NCI-H2107 (cell line): ENCODE data around the gene MN1.
"Not testable (repeated sequence)": the region's sequence is repeated elsewhere in the genome, so short reads cannot be mapped to it uniquely, and the experiment has no call there.

Experiments used
- DNase-seq: peaks from one replicate; lab custom pipeline; 2025; lab: John Stamatoyannopoulos, UW

The MN1 gene

DNA sequence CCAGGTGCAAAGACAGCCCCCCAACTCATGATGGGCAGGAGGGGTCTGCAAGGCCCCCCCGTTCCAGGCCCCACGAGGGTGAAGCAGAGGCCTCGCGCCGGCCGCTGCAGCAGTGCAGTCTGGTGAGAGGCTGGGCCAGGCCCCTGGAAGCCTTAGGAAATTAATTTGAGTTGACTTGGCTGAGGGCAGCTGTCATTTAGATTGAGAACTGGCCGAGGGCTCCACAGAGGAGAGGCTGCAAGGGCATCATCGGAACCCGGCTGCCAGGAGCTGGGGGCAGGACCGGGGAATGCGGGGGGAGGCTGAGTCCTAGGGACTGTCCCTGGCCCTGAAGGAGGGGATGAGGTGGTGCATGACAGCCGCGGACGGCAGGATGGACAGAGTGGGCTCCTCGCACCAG lies 39.9 kb downstream of the MN1 start:
- DNase-seq = no peak

DNA sequence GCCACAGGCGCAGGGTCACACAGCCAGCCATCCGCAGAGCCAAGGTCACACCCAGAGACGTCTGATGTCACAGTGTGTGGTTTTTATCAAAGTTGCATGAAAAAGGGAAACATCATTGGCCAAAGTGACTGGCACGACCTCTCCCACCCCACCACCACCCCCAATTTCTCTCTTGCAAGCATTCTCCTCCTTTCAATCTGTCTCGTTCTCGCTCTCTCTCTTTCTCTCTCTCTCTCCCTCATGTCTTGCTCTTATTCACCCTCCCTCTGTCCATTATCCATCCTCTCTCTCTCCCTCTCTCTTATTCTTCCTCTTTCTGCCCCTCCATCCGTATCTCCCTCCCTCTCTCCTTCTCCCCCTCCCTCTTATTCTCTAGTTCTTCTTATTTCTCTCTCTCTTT lies 40.6 kb downstream of the MN1 start:
- no peak for DNase-seq

DNA sequence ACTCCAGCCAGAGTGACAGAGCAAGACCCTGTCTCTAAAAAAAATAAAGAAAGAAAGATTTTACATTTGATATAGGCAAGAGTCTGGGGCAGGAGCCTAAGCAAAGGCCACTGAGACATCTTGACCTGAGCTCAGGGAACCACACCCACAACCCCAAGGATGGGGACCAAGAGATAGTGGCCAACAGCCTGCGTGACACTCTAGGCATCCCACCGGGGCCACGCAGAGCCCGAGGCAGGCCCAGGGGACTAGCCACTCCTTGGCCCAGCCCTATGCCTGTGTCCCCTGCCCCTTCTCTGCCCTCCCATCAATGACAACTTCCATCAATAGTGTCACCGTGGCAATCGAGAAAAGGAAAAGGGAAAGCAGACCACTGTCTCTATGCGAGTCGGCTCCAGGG lies 41.1 kb downstream of the MN1 start:
- DNase-seq = no peak

DNA sequence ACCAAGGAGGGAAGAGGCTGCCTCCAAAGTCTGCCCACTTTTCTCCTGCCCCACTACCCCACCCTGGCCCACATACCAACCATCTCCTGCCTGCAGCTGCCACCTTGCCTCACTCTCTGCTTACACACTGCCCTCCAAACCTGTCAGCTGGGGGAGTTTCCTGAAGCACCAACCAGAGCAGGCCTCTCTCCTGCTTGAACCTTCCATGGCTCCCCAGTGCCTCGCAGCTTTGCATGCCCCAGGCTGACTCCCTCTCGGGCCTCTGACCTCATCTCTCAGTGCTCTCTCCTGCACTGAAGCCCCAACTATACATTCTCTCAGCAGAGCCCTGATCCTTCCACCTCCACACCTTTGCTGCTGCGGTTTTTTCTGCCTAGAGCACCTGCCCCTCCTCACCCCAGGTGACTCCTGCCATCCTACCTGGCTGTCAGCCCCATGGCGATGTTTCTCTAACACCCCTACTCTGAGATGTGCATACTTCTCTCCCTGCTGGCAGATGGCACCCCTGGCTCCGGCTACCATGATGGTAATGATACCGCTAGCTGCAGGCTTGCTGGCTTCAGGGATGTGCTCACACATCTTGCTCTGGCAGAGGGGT lies 43.5 kb downstream of the MN1 start:
- DNase-seq = no peak

DNA sequence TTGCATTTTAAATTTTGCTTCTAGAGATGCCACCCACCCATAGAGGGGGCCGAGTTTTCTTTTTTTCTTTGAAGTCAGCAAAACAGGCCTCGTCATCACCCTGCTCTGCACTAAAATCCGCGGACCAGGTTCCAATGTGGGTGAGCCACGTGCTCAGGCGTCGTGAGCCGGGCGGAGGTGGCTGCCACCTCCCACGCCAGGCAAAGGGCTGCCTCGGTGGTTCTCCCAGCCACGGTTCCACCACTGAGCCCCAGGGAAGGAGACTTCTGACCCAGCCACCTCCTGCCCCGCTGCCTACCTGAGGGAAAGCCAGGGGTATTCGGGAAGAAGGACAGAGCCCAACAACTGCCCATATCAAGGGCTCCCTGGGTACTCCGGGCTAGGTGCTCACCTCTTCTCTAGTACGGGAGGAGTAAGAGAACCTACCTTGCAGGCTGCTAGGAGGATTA lies 45.3 kb downstream of the MN1 start:
- no peak for DNase-seq

DNA sequence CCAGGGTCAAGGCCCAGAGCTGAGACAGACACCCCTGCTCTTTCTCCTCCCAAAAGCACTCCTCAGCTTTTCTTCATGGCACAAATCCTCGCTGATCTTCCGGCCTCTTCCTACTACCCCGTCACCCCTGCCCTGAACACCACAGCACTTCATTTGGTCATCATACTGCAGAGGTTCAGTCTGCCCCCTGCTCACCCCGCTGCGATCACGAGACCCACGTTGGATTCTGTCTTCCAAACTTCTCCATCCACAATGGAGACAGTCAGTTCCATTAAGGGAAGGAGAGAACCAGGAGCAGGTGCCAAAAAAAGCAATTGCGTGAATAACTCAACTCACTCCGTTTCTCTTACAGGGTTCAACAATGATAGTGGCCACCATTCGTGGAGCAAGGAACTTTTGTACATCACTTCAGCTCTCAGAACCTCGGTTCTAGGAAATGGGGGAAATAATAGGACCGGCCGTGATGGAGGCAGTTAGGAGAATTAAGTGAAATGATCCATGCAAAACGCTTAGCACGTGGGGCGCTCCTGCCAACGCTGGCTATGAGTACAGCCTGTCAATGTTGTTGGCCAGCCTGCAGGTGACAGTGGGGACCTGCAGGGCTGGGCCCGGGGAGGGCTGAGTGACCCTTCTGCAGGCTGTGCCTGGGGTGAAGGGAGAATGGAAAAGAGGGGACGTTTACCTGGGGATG lies 45.9 kb downstream of the MN1 start:
- DNase-seq = no peak

DNA sequence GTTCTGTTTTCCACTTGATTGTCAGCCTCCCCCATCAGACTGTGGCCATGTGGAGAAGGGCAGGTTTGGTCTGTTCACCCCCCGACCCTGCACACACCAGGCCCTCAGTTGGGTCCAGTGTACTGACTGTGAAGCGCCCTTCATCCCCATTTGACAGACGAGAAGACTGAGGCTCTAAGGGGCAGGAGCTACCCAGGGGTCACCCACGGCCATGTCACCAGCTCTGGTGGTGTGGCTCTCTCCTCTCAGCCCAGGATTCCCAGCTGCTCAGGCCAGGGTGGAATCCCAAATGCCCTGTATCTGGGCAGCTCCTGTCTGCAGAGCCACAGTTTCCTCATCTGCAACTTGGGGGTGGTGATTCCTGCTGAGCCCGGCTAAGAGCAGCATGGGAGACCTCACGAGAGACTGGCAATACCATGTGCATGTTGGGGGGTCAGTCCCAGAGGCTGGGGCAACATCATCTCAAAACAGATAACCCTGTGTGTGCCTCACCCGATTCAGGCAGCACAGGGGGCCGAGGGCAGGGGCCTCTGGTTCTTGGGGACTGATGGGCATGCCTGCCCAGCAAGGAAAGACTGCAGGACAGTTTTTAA lies 46.6 kb downstream of the MN1 start:
- DNase-seq = no peak

DNA sequence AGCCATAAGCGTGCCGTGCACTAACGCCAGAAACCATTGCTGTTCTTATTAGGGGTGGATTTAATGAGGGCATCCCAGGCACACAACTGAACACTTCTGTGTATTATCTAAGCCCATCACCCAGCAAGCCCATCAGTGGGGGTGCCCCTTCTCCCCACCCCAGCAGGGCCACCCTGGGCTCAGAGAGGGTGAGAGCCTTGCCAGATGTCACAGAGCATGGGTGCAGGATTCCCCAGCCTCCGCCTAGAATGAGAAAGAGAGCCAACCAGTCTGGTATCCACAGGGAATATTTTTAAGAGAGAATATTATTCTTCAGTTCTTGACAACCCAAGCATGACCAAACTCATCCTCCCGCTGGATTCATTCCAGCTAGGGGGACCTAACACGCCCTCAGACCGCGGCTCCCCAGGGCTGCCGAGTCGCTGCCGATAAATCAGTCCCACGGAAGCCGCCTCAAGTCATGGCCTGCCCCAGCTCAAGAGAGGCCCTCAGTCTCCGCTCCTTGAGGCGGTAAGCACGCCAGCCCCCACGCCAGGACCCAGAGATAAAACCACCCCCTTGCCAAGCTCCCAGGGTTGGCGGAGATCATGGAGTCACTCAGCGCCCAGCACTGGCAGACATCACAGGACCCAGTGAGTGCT lies 47.2 kb downstream of the MN1 start:
- DNase-seq = no peak

DNA sequence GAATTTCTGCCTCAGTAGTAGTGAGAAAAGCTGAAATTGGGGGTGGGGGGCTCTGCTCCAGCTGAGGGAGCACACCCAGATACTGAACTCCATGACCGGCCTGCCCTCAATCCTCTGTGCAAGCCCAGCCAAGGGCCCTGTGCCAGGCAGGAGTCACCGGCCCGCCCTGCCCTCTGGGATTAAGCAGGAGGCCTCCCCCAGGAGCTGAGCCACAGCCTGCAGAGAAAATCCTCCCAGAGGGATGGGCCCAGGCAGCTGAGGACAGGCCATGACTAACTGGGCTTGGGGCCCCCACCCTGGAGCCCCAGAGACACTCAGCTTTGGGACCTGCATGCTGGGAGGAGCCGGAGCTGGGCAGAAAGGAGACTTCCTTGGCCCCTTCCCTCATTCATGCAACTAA lies 48.8 kb downstream of the MN1 start:
- DNase-seq = no peak

DNA sequence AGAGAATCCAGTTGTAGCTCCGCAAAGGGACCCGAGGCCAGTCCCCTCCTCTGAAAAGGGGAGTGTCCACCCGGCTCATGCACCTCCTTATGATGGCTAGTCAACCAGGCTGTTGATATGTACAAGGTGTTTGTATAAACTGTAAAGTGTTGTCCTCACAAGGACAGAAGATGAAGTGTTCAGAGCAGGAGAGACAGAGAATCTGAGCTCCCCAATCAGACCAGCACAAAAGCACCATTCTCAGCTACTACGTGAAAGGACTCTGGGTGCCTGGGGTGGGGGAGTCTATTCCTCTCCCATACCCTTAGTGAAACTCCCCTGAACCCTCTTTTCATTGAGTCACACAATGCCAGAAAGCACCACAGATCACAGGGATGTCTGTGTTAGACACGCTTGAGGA lies 49.4 kb downstream of the MN1 start:
- no peak for DNase-seq

DNA sequence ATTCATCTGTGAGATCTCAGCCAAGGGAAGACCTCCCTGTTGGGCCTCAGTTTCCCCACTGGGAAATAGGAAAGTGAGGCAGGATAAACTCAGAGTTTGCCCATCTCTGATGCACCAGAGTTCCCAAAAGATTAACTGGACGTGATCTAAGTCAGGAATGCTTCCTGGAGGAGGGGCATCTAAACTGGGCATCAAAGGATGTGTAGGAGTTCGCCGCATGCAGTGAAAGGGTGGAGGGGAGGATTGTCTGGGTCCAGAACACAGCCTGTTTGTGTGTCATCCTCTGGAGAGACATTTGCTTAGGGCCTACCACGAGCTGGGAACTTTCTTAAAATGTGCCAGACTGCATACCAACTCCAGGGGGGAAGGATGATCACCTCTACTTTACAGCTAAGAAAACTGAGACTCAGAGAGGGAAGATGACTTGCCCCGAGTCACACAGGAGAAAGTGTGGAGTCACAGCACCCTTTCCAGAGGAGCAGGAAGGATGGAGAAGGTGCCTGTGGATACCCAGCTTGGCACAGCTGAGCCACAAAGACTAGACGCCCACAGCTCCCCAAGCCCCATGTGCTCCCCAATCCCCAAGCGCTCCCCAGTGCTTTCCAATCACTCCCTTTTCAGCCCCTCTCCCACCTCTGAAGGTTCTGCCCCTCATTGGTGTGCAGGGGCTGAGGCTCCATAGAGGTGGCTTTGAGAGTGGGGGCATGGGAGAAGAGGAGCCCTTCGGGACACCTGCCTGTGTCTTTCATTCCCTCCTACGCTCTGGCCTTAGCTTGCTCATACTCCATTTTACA lies 50.1 kb downstream of the MN1 start:
- DNase-seq = no peak

DNA sequence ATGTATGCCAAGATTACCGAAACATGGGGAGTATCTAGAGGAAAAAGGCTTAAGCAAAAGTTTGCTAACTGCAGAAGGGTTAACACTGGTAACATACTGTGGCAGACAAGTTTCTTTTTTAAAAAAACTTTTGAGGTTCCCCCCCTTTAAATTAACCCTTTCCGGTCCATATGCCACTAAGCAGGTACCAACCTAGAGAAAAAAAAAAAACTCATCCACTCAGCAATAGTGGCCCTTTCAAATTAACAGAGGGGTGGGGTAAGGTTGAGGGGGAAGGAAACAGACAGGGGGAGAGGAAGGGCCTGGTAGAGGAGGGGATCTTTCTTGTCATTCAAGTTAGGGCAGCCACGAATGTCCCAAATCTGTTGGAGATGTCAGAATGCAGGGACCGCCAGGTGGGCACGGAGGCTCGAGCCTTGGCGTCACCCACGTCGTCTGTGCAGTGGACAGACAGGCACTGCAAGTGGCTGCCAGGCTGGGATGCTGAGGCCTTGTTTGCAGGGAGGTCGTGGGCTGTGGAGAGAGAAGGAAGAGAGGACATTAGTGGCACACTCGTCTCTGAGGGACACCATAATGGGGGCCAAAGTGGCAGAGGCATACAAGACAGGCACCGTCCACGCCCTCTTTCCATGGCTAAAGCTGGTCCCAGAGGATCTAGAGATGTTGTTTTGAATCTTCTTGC lies 50.8 kb downstream of the MN1 start:
- DNase-seq = no peak

DNA sequence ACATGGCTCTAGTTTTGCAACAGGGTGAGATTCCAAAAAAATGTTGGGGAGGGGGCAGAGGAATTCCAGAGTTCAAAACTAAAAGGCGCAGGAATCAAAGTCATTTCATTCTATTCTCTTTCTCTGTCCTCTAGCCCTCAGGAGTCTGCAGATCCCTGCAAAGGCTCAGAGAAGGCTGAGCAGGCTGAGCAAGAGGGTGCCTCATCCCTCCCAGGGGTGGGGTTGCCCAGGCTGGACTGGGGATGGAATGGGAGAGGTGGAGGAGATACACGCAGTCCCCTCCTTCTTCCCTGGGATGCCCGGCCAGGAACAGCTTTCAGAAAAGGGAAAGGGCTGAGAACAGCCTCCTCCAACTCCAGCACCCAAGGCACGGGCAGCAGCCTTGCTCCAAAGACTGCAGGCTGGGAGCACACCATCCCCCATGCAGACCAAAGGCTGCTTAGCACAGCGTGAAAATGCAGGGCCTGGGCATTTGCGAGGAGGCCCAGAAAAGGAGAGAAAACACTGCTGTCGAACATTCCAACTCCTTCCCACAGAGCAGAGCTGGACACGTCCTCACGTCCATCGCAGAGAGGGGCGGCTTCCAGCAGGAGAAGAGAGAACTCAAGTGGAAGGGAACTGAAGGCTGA lies 51.8 kb downstream of the MN1 start:
- DNase-seq = no peak

DNA sequence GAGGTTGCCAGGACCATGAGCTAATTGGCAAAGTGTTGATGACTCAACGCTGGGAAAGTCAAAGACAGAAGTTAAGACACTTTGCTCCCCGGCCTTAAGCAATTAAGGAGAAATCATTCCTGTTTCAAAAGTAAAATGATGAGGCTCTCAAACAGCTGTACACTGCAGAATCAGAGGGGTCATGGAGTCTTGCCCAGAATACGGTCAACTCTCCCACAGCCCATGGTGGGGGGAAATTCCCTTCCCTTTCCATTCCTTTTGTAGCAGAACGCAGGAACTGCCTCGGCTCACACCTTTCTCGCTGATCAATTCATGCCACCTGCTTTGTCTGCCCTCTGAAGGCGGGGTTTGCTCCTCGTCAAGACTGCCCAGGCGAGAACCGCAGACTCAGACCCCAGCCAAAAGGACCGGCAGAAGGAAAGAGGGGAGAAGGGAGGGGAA lies 52.8 kb downstream of the MN1 start:
- no peak for DNase-seq

DNA sequence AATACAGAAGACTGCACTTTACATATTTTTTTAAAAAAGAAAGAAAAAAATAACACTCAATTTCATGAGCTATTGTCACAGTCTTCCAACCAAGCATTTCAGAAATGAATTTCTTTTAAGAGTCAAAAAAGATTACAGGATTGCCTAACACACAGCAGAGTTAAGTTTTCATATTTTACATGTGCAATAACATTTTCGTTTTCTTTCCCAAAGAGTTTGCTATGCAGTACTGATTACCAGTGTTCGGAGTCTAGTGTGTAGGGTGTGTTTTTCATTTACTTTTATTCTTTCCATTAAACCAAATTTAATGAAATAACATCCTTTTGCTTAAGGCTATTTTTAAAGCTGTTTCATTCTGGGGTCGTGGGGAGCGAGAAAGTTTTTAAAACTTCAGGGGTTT lies 53.2 kb downstream of the MN1 start:
- no peak for DNase-seq

DNA sequence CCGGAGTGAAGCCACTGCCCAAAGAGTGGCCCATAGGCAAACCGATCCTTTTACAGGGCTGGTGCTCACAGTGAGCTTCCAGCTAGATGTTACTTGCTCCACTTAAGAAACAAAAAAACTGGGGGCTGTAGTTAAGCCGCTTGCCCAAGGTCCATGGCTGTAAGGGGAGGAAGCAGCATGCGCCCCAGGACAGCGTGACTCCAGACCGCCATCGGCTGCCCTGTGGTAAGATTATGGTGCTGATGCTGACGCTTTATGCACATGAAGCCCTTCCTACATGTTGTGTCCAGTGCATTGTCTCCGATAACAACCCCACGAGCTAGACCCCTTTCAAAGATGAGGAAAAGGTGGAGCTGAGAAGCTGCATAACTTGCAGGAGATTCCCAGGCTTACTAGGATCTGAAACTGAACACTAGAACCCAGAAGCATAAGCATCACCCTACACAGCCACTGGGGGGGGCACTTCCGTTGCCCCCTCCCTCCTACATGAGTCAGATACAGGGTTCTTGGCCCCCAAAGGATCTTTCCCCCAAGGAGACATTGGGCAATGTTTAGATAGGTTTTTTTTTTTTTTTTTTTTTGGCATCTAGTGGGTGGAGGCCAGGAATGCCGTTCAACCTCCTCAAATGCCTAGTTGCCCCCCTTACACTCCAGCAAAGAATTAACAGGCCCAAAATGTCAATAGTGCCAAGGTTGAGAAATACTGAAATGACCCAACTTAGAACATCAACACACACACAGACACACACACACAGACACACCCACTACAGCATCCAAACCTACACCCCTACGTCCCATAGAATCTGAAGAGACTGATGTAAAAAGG lies 53.9 kb downstream of the MN1 start:
- DNase-seq = no peak

DNA sequence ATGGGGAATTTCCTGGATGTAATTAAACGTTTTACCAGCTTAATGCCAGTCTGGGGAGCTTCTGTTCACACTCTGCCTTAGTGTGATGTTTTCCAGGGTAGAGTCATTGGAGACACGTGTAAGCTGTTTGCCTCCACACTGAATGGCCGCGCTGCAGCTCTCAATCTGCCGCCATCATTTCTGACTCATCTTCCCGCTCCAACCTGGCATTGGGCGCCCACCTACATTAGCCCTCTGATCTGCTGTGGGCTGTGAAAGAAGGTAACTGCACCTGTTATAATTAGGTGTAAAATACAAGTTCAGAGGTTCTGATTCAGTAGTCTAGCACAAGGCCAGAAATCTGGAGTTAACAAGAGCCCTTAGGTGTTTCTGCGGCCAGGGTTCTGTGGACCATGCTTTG lies 54.6 kb downstream of the MN1 start:
- no peak for DNase-seq

DNA sequence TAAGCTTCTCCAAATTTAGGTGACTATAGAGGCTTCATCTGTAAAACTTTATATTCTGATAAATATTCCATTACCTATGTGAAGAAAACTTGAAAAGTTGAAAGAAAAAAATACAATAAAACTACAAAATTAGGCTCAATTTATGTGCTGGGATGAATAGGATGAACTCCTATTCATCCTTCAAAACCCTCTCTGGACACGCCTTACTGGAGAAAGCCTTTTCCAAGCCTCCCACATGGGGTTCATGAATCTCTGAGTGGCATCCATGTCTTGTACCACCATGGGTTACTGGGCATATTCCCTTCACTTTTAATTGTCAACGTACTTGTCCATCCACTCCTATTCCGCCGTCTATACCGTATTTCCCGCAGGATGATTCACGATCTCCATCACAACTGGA lies 55.7 kb downstream of the MN1 start:
- no peak for DNase-seq

DNA sequence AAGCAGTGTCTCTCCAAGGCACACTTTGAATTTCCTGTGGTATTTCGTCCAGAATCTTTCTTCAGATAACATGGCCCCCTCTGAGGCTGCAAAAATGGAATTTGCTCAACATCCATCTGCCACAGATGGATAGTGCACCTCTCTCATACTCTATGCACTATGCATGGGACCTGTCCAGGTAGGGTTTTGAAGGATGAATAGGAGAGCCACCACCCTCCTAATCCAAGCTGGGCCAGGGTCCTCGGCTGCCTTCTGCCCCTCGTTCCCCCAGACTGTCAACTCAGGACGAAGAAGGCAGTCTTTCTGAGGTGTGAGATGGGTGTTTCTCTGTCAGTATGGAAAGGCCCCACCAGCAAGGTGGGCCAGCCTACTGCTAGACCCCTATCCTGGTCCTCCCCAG lies 56.4 kb downstream of the MN1 start:
- DNase-seq = no peak

DNA sequence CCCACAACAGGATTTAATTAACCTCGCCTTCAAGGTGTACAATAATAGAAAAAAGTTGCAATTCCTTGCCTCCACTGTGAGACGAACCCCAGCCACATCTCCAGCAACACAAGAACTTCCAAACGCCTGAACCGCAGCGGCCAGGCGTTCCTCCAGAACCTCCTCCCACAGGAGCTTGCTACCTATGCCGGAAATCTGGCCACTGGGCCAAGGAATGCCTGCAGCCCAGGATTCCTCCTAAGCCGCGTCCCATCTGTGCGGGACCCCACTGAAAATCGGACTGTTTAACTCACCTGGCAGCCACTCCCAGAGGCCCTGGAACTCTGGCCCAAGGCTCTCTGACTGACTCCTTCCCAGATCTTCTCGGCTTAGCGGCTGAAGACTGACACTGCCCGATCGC lies 57.5 kb downstream of the MN1 start:
- not testable (repeated sequence) for DNase-seq
